ENCODE results near the gene UQCR10. TPM values are rescaled to one million over a fixed set of nuclear protein-coding genes. Genes with fewer than 3 reads are reported as not detected.

Gene UQCR10
- total RNA-seq, 1 donor from 2014 or later: 72.9 TPM

DNA sequence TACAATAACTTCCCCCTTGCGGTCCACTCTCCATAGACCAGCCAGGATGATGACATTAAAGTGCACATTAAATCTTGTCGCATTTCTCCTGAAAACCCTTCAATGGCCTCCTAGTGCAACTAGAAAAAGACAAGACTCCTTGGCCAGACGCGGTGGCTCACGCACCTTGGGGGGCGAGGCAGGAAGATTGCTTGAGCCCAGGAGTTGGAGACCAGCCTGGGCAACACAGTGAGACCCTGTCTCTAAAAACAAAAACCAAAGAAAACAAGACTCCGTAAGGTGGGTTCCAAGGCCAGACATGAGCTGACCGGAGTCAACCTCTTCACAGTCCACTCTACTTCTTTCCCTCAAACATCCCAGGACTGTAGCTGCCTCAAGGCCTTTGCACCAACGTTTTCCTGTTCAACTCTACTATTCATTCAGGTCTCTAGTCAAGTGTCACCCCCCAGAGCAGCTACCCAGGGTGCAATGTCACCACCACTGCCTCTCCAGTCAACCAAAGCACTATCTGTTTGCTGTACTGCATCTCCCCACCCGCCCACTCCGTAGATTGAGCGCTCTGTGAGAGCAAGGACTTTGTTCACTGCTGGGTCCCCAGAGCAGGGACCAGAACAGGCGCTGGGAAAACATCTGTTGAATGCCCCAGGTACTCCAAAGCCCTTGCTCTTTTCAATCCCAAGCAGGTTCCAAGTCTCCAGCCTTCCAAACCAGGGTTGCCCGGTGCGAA is 1.1 kb upstream of the UQCR10 start:
- DNase-seq: no peak

DNA sequence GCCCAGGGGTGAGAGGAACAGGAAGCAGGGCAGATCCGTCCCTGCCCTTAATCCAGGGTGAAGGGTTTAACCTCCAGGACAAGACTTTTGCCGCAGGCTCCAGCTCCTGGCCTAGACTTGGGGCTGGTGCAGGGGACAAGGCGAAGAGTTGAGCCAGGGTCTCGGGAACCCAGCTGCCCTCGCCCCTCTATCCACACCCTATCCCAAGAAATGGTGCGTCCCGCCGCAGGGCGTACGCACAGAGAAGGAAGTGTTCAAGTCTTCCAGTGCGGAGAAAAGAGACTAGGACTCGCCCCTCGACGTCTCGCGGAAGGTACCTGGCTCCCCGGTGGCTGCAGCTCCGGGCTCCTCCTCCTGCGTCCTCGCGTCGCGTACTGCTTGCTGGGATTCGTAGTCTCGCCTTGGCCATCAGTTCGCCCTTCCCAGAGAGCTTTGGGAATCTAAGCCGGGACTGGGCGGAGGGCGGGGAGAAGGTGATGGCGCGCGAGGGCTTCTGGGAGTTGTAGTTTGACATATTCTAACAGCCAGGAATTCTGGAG is 468 bp upstream of the UQCR10 start, which contains the start of gene ZMAT5:
Gene ZMAT5 (minus strand): TSS at position 376 of the 539 bp plus-strand sequence. CDS start 18,463 bp downstream, outside the sequence.
- peak; percentile 99 for DNase-seq

DNA sequence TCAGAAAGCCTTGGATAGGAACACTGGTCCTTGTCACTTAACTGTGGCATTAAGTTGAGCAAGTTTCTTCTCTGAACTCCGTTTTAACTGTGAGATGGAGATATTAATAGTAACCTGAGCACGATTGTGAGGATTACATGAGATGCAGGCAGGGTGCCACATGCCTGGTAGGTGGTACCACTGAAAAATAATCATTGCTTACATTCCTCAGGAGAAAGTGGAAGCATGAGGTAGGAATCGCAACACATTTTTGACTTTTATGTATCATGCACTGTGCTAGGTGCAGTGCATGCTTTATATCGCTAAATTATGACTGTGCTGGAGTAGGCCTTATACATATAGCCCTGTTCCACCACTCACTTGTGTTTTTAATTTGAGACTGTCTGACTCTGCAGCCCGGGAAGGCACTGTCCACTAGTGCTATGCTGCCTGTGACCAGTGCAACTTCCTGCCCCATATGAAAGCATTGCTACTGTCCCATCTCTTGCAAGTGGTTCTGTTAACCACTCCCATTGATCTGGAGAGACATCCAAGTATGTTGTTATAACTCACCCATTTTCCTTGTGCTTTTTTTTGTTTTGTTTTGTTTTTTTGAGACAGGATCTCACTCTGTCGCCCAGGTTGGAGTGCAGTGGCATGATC is 1.0 kb downstream of the UQCR10 start:
- DNase-seq: no peak

DNA sequence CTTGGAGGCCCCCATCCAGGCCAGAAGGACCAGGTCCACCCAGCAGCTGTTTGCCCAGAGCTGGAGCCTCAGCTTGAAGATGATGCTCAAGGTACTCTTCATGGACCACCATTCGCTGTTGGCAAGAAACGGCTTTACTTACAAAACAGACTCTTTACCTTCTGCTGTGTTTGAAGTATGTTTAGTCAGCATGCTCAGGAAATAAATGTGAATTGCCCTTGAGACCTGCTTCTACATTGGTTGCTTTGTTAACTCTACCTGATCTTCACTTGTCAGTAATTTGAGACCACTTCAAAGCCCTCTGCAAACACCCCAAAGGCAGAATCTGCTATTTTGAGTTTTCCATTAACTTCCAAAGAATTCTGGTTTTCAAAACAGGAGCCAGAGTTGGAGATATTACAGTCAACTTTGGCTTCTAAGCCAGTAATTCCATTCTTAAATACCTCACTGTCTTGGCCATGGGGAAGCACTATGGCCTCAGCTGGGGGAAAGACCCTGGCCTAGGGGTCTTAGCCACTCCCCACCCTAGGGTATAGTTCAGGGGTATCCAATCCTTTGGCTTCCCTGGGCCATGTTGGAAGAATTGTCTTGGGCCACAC is 2.7 kb downstream of the UQCR10 start:
- no peak for DNase-seq

DNA sequence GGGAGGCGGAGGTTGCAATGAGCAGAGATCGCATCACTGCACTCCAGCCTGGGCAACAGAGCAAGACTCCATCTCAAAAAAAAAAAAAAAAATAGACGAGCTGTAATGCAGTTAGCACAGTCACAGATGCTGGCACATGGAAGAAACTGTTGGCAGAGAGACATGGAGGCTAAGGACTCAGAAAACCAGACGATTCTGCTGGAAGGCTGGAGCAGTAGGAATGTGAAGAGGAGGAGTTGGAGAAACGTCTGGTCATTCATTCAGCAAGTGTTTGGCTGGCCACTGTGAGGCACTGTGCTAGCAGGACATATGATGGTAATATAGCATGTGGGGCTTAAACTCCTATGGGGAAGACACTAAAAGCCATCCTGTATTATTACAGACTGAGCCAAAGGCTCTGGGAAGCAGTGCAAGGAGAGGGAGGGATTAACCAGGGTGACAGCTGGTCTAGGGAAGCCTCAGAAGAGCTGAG is 5.0 kb downstream of the UQCR10 start:
- DNase-seq: peak; percentile 42

DNA sequence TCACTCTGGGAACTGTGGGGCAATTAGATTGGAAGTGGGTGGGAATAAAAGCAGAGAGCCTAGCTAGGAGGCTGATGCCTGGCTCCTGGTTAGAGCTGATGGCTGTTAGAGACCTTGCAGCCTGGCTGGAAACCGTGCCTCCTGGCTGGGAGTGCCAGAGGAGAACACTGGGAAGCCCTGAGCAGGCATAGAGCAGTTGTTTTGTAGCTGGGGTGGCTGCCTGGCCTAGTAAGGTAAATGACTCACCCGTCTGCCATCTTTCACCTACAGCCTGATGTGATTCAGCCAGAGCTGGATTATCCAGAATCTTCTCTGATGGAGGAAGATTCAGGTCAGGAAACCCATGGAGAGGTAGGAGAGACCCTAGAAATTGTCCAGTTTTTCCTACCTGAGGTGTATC is 6.1 kb downstream of the UQCR10 start:
- no peak for DNase-seq

DNA sequence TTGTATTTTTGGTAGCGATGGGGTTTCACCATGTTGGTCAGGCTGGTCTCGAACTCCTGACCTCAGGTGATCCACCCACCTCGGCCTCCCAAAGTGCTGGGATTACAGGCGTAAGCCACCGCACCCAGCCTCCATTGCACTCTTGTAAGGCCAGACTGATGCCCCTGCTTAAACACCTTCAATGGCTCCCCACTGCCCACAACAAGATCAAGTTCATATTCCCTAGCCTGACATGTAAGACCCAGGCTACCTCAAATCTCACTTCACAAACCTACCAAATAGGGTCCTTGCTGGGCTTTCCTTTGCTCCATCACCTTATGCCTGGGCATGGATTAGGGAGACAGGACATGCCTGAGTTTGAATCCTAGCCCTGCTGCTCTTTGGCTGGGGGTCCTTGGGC is 13.1 kb downstream of the UQCR10 start:
- DNase-seq: no peak

DNA sequence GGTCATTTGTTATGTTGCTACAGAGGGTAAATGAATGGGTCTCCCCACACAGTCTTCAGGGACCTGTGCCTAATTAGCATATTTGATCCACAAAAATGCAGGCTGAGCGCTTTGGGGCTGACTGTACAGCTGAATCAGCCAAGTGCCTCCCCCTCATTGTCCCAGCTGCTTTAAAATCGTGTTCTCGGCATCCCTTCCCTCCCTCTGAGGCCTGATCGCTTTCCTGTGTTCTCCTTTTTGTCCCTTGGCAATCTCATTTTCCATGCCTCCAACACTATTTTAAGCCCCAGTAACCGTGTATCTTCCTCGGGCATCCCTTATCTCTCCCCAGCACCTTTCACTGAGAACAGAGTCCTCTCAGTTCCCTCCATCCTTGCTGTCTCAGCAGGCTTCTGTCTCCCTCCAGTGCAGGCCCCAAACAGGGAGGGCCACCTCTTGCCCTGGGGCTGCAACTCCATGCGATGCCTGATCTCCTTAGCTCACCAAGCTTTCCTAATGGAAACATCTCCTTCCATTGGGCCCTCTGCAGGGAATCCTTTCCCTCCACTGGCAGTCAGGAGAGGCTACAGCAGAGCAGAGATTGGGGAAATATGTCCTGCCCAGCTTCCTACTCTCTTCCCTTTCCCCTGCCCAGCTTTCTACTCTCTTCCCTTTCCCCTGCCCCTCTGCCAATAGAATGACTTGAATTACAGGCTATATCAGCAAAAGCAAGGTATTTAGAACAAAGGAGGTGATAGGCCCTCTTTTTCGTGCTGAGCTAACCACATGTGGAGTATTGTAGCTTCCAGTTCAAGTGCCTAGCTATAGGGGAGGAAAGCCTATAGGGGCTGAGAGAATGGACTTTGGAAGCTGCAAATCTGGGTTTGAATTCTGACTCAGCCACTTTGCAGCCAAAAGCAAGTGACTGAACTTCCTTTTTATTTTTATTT is 13.8 kb downstream of the UQCR10 start:
- peak; percentile 29 for DNase-seq

DNA sequence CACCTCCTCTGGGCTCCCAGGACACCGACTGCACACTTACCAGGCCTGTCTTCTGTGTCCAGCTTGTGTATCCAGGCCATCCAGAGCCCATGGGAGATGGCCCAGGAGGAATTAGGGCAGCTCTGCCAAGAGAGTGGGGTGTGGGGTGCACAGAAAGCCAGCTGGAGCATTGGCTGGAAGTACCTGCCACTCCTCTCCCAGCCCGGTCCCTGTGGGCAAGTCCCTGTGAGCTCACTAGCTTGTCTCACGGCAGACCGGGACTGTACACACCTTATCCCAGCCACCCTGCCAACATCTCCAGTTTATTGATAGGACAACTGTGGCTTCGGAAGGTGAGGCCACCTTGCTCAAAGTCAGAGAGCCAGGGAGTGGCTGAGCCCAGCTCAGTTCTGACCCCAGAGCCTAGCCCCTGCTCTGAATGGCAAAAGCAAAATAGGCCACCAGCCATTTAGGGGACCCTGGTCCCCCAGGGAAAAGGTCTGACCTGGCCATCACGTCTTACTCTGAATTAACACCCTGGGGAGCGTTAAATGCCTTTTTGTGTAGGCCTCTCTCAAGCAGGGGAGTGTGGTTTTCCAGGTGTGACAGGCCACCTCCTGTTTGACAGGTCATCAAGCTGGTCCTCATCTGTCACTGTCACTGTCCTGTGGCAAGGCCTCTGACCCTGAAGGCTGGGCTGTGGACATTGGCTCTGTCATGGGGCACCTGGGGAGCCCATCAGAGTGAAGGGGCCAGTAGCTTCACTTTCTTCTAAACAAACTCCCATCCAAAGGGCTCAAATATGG is 15.1 kb downstream of the UQCR10 start:
- no peak for DNase-seq

DNA sequence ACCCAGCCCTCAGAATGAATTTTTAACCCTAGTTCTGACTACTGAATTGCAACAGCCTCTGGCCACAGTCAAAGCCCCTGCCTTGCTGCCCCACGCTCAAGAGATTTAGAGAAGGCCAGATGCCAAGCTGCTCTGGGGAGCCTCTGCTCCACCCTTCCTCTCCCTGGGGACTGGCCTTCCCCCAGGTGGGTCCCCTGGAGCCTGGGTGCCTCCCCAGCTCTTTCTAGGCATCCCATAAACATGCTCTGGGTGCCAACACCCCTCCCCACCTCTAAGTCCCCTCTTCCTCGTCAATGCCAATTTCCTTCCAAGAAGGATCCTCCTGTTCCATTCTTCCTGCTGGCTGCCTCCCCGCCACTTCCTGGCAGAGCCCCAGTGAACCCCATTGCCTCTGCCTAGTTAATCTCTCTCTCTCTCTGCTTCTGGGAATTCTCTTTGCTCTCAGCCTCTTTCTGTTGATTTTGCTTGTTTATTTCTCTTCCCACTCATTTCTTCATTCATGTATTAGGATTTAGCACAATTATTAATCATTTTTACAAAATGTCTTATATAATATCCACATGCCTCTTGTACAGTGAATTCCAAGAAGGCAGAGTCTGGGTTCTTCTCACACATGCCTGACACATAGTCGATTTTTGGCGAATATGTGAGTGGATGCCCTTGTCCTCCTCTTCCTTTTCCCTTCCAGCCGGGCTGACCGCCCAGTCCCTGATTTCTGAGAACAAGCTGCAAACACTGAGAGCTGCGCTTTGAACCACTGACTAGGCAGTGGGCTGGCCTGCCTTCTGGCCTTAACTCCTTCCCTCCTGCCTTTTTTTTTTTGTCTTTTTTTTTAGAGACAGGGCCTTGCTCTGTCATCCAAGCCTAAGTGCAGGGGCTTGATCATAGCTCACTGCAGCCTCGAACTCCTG is 17.5 kb downstream of the UQCR10 start:
- DNase-seq: peak; percentile 45

DNA sequence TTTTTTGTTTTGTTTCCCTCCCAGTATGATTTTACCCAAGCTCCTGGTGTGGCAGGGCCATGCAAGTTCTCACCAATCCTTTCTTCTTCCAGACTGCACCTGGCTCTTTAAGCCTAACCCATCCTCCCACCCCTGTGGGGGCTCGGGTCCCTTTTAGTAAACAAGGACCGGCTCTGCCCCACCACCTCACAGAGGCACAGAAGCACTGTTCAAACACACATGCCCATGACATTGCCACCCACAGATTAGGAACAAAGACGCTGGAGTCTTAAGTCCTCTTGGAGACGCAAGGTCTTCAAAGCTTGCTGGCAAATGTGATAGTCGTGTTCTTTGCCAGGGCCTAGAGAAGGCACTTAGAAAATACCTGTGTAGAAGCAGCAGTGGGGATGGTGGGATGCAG is 18.9 kb downstream of the UQCR10 start:
- no peak for DNase-seq

DNA sequence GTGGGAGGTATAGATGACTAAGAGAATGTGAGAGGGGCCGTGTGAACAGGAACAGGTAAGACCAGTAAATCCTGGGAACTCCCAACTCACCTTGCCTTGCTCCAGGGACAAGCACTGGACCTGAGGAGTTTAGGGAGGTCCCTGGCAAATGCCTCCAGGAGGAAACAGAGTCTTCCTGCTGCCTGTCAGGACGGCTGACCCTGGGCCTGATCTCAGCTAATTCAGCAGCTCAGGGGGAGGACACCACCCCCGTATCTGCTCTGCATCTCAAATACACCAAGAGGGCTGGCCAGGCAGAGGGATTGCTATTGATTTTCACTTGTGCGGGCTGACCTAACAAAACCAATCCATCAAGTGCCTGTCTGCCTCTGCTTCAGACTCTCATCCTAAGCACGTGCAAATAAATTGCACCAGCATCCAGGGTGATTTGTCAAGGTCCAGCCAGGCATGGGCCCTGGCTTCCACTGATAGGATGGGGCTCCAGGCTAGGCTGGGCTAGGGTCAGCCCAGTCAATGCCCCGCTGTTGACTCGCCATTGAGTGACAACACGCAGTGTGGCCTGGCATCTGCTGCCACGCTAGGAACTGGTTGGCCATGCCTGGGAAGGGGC is 20.3 kb downstream of the UQCR10 start:
- DNase-seq: no peak

DNA sequence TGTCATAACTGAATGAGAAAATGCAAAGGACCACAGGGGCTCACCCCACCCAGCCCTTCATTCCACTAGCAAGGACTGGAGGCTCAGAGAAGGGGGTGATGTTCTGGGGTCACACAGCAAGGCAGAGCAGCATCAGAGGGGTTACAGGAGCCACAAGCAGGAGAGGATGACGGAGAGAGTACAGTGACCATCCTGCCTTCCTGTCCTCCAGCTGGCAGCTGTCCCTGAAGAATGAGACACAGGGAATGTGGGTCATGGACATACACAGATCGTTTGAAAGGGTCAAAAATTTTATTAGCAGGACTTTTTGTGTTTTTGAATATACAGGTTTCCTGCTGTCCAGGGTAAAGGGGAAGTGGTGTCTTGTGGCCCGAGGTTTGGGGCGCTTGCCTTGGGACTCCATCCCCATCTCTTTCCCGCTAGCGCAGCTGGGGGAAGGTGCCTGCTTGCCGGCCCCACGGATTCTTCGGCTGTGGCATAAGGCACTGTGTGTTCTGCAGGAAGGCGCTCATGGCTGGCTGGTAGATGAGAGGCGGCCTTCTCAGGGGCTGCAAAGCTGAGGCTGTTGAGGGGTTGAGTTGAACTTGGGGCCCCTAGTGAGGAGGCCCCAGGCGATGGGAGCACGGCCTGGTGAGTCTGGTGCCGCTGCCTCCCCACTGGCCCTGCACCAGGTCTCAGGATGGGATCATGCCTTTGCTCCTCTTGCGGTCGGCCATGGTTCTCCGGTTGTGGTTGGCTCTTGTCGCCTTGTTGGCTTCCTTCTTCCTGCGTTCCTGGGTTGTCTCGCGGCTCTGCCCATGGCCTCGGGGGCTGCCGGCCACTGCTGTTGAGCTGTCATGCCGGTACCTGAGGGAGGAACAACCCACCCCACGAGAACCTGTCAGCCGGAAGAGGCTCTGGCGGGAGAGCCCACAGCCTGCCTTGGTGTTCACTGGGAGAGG is 21.4 kb downstream of the UQCR10 start:
- DNase-seq: no peak

DNA sequence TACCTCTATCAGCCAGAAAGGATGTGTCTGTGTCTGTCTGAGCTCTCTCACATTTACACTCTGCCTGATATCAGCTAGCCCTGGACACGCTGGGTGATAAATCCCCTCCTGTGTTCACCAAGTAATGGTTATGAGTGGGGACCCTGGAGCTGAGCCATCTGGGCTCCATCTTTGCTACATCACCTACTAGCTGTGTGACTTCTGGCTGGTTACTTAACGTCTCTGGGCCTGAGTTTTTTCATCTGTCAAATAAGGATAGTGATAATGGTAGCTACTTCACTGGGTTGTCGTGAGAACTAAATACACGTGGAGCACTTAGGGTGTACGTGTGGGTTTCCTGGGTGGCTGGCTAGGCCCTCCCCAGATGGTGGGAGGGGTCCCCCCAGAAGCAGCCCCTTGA is 22.9 kb downstream of the UQCR10 start:
- no peak for DNase-seq

DNA sequence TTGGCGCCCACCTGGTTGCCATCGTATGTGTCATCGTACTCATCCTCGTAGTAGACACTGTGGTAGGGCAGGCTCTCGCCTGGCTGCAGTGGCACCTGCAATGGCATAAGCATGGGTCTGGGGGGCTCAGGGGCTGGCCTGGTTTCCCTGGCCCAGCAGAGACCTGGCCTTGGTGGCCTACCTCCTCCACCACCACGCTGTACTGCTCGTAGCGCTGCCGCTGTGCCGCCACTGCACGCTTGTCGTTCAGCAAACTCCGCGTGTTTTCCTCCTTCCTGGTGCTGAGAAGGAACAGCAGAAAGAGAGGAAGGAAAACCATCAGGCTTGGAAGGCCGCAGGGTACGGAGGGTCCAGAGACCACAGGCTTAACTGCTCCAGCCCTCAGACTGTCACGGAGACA is 26.2 kb downstream of the UQCR10 start:
- no peak for DNase-seq

DNA sequence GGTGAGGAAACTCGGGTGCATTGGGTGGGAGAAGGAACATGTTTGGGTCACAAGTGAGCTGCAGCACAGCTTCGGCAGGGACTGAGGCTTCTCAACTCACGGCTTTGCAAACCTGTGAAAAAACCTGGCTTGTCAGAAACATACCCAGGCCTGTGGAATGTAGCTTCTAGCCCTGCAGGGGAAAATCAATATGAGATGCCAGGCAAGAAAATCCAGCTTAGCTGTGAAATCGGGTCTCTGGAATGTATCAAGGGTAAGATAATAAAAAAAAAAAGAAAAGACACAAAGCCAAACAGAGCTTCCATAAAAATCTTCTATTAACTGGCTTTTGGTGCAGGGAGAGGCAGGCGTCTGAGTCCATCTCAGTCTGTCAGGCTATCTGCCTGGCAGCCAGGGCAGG is 28.5 kb downstream of the UQCR10 start:
- no peak for DNase-seq

DNA sequence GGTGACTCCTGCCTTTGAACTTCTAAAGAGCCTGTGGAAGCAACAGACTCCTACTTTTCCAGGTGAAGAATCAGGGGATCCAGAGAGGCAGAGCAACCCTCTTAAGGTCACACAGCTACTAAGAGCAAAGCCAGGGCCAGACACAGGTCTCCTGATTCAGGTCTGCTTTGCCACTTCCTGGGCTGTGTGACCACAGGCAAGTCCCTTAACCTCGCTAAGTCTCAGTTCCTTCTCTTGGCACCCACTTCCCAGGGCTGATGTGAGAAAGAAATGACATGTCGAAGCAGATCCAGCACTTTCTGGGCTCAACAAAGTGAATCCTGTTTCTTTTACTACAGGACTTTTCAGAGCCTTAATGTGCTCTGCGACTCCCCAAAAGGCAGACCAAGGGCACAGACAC is 30.2 kb downstream of the UQCR10 start:
- DNase-seq: no peak

DNA sequence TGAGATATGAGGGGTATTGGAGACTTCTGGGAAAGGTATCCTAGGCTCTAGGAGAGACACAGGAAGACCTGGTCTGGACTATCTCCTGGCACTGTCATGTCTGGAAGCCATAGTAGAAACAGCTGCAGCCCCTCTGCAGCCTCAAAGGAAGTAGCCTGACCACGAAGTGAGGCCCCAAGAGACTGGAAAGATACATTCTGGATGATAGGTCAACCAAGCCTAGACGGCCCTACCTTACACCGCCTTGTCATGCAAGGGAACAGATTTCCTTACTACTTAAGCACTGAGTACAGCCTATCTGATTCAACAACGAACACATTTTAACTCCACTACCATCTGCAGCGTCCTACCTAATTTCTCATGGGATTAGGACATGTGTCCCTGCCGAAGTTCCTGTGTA is 31.1 kb downstream of the UQCR10 start:
- DNase-seq: no peak

DNA sequence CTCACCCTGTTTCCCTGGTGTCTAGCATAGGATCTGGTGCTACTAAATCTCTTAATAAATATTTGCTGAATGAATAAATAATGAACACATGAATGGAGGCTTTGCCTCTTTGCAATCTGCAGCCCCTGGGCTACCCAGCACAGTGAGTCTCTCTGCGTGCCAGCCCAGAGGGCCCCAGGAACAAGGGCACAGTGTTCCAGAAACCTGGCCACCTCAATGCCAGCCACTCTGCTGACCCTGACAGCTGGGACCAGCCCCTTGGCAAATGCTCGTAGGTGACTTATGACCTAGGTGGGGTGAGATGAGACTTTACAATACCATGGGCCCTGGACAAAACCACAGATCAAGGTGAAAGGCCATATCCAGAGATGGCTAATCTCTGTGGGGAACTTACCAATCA is 31.6 kb downstream of the UQCR10 start:
- no peak for DNase-seq

All from tongue (tissue), 2 donors.